ENCODE results near the gene BAZ2B.
A peak's percentile ranks its signal among the peaks of the same experiment; 100 is the strongest.

Gene BAZ2B

GRCh38 chr2:159546039-159546438 is 70.3 kb downstream of the BAZ2B start:
- Histone ChIP-seq H3K4ac (ENCODE audit: low read depth, low read length) (no peak overlapping the region), H3K18ac (ENCODE audit: low read length) (no peak overlapping the region), H3K27me3 (ENCODE audit: insufficient read depth, low read length) (no peaks in the 10 kb centered on the region), H3K4me2 (ENCODE audit: low read length) (no peak overlapping the region), H3K9me3 (ENCODE audit: insufficient read depth, low read depth, low read length) (no peaks in the 10 kb centered on the region), H2BK12ac (ENCODE audit: low read length) (no peak overlapping the region), H3K14ac (ENCODE audit: low read length) (no peak overlapping the region), H3K4me3 (ENCODE audit: low read depth, low read length) (no peak overlapping the region), H3K79me1 (ENCODE audit: low read length) (no peaks in the 10 kb centered on the region), H4K91ac (ENCODE audit: low read depth, low read length) (no peak overlapping the region), H3K79me2 (ENCODE audit: control insufficient read depth, insufficient read depth, low read length, poor library complexity) (no peaks in the 10 kb centered on the region), H2BK5ac (ENCODE audit: low read depth, low read length, poor library complexity) (no peak overlapping the region), H3K23ac (ENCODE audit: low read length) (no peak overlapping the region), H4K8ac (ENCODE audit: low read depth, low read length) (no peak overlapping the region), H3K4me1 (ENCODE audit: control insufficient read depth in 1 of 2, insufficient read depth in 2 of 2, low read length in 2 of 2) (no peaks in the 10 kb centered on the region), H3K36me3 (ENCODE audit: control insufficient read depth in 1 of 2, insufficient read depth in 2 of 2, low read length in 2 of 2) (peaks cover 0 to 2% of the 10 kb centered on the region in 2 experiments), H2AK5ac (ENCODE audit: low read length) (no peak overlapping the region), H3K9ac (ENCODE audit: low read length) (no peak overlapping the region), H4K12ac (ENCODE audit: low read depth, low read length) (no peak overlapping the region), H3K27ac (ENCODE audit: low read depth, low read length) (no peak overlapping the region), H2BK120ac (ENCODE audit: insufficient read depth, low read length, poor library complexity) (no peak overlapping the region), H2AFZ (ENCODE audit: insufficient read depth, low read length, poor library complexity) (no peak overlapping the region)
- WGBS (ENCODE audit: extremely low coverage, insufficient coverage, insufficient read length): no CpG with 5 or more reads among the region's 9 CpGs
- no peak for DNase-seq

- H3K9me3 ChIP-seq (ENCODE audit: insufficient read depth, low read depth, low read length): no peaks in the 10 kb centered on the region
- DNase-seq: peak; percentile 32 to 75
- H3K23ac ChIP-seq (ENCODE audit: low read length): no peak overlapping the region
- no peak overlapping the region for H3K9ac ChIP-seq (ENCODE audit: low read length)
- H3K14ac ChIP-seq (ENCODE audit: low read length): no peak overlapping the region
- H3K4me2 ChIP-seq (ENCODE audit: low read length): no peak overlapping the region
- no peak overlapping the region for H2BK5ac ChIP-seq (ENCODE audit: low read depth, low read length, poor library complexity)
- no peak overlapping the region for H3K27ac ChIP-seq (ENCODE audit: low read depth, low read length)
- no peak overlapping the region for H3K4ac ChIP-seq (ENCODE audit: low read depth, low read length)
- no peak overlapping the region for H4K91ac ChIP-seq (ENCODE audit: low read depth, low read length)
- no CpG with 5 or more reads among the region's 1 CpG for whole genome bisulfite sequencing (ENCODE audit: extremely low coverage, insufficient coverage, insufficient read length)
- H3K4me3 ChIP-seq (ENCODE audit: low read depth, low read length): no peak overlapping the region
- no peaks in the 10 kb centered on the region for H3K79me1 ChIP-seq (ENCODE audit: low read length)
- no peak overlapping the region for H4K8ac ChIP-seq (ENCODE audit: low read depth, low read length)
- no peak overlapping the region for H2AK5ac ChIP-seq (ENCODE audit: low read length)
- no peaks in the 10 kb centered on the region for H3K27me3 ChIP-seq (ENCODE audit: insufficient read depth, low read length)
- no peaks in the 10 kb centered on the region for H3K79me2 ChIP-seq (ENCODE audit: control insufficient read depth, insufficient read depth, low read length, poor library complexity)
- H3K36me3 ChIP-seq (ENCODE audit: control insufficient read depth in 1 of 2, insufficient read depth in 2 of 2, low read length in 2 of 2): peaks cover 0 to 2% of the 10 kb centered on the region in 2 experiments
- no peak overlapping the region for H2BK12ac ChIP-seq (ENCODE audit: low read length)
- no peak overlapping the region for H3K18ac ChIP-seq (ENCODE audit: low read length)
- H3K4me1 ChIP-seq (ENCODE audit: control insufficient read depth in 1 of 2, insufficient read depth in 2 of 2, low read length in 2 of 2): no peaks in the 10 kb centered on the region
- no peak overlapping the region for H4K12ac ChIP-seq (ENCODE audit: low read depth, low read length)
- H2AFZ ChIP-seq (ENCODE audit: insufficient read depth, low read length, poor library complexity): no peak overlapping the region
- H2BK120ac ChIP-seq (ENCODE audit: insufficient read depth, low read length, poor library complexity): no peak overlapping the region
Measured at GRCh38 chr2:159545085-159545484, 71.3 kb downstream of the BAZ2B start.

GRCh38 chr2:159542101-159542500 is 74.2 kb downstream of the BAZ2B start:
- no peak overlapping the region for H3K4me2 ChIP-seq (ENCODE audit: low read length)
- DNase-seq: no peak
- no peak overlapping the region for H3K27ac ChIP-seq (ENCODE audit: low read depth, low read length)
- no peak overlapping the region for H2AFZ ChIP-seq (ENCODE audit: insufficient read depth, low read length, poor library complexity)
- H3K36me3 ChIP-seq (ENCODE audit: control insufficient read depth in 1 of 2, insufficient read depth in 2 of 2, low read length in 2 of 2): peaks cover 0 to 2% of the 10 kb centered on the region in 2 experiments
- H3K4me1 ChIP-seq (ENCODE audit: control insufficient read depth in 1 of 2, insufficient read depth in 2 of 2, low read length in 2 of 2): no peaks in the 10 kb centered on the region
- no peak overlapping the region for H2AK5ac ChIP-seq (ENCODE audit: low read length)
- H2BK12ac ChIP-seq (ENCODE audit: low read length): no peak overlapping the region
- no peak overlapping the region for H4K8ac ChIP-seq (ENCODE audit: low read depth, low read length)
- no peak overlapping the region for H3K4me3 ChIP-seq (ENCODE audit: low read depth, low read length)
- no peak overlapping the region for H4K12ac ChIP-seq (ENCODE audit: low read depth, low read length)
- no peaks in the 10 kb centered on the region for H3K9me3 ChIP-seq (ENCODE audit: insufficient read depth, low read depth, low read length)
- H2BK120ac ChIP-seq (ENCODE audit: insufficient read depth, low read length, poor library complexity): no peak overlapping the region
- H3K18ac ChIP-seq (ENCODE audit: low read length): no peak overlapping the region
- no peak overlapping the region for H2BK5ac ChIP-seq (ENCODE audit: low read depth, low read length, poor library complexity)
- H3K14ac ChIP-seq (ENCODE audit: low read length): no peak overlapping the region
- no peak overlapping the region for H3K4ac ChIP-seq (ENCODE audit: low read depth, low read length)
- H3K79me2 ChIP-seq (ENCODE audit: control insufficient read depth, insufficient read depth, low read length, poor library complexity): no peaks in the 10 kb centered on the region
- no peaks in the 10 kb centered on the region for H3K27me3 ChIP-seq (ENCODE audit: insufficient read depth, low read length)
- H3K79me1 ChIP-seq (ENCODE audit: low read length): no peaks in the 10 kb centered on the region
- H3K23ac ChIP-seq (ENCODE audit: low read length): no peak overlapping the region
- no peak overlapping the region for H3K9ac ChIP-seq (ENCODE audit: low read length)
- no peak overlapping the region for H4K91ac ChIP-seq (ENCODE audit: low read depth, low read length)

GRCh38 chr2:159539701-159540100 is 76.6 kb downstream of the BAZ2B start:
- H3K23ac ChIP-seq (ENCODE audit: low read length): no peak overlapping the region
- H2AFZ ChIP-seq (ENCODE audit: insufficient read depth, low read length, poor library complexity): no peak overlapping the region
- no peak overlapping the region for H4K8ac ChIP-seq (ENCODE audit: low read depth, low read length)
- H3K27me3 ChIP-seq (ENCODE audit: insufficient read depth, low read length): no peaks in the 10 kb centered on the region
- no peaks in the 10 kb centered on the region for H3K79me1 ChIP-seq (ENCODE audit: low read length)
- H3K4ac ChIP-seq (ENCODE audit: low read depth, low read length): no peak overlapping the region
- no peak overlapping the region for H3K4me3 ChIP-seq (ENCODE audit: low read depth, low read length)
- H4K12ac ChIP-seq (ENCODE audit: low read depth, low read length): no peak overlapping the region
- H3K4me1 ChIP-seq (ENCODE audit: control insufficient read depth in 1 of 2, insufficient read depth in 2 of 2, low read length in 2 of 2): no peaks in the 10 kb centered on the region
- DNase-seq: peak in 1 of 2 donors; percentile 29
- H3K27ac ChIP-seq (ENCODE audit: low read depth, low read length): no peak overlapping the region
- H2BK5ac ChIP-seq (ENCODE audit: low read depth, low read length, poor library complexity): no peak overlapping the region
- no peaks in the 10 kb centered on the region for H3K79me2 ChIP-seq (ENCODE audit: control insufficient read depth, insufficient read depth, low read length, poor library complexity)
- no peaks in the 10 kb centered on the region for H3K9me3 ChIP-seq (ENCODE audit: insufficient read depth, low read depth, low read length)
- H2BK12ac ChIP-seq (ENCODE audit: low read length): no peak overlapping the region
- no peak overlapping the region for H2BK120ac ChIP-seq (ENCODE audit: insufficient read depth, low read length, poor library complexity)
- no peak overlapping the region for H3K9ac ChIP-seq (ENCODE audit: low read length)
- H3K4me2 ChIP-seq (ENCODE audit: low read length): no peak overlapping the region
- H2AK5ac ChIP-seq (ENCODE audit: low read length): no peak overlapping the region
- H3K14ac ChIP-seq (ENCODE audit: low read length): no peak overlapping the region
- no peak overlapping the region for H3K18ac ChIP-seq (ENCODE audit: low read length)
- no peak overlapping the region for H4K91ac ChIP-seq (ENCODE audit: low read depth, low read length)
- peaks cover 0 to 2% of the 10 kb centered on the region in 2 experiments for H3K36me3 ChIP-seq (ENCODE audit: control insufficient read depth in 1 of 2, insufficient read depth in 2 of 2, low read length in 2 of 2)
- no CpG with 5 or more reads among the region's 1 CpG for WGBS (ENCODE audit: extremely low coverage, insufficient coverage, insufficient read length)

Data from trophoblast cell (in vitro differentiated cells and primary cell).